Stimulated activated CD8-positive, alpha-beta memory T cell treated with anti-CD3 and anti-CD28 coated beads, Interleukin-15, amount 100 ng/mL, for 4 hours (primary cell): ENCODE data around the gene BTRC.
"Not testable (repeated sequence)": the region's sequence is repeated elsewhere in the genome, so short reads cannot be mapped to it uniquely, and the experiment has no call there.

Source experiments
- DNase-seq, 2 donors: peaks; one replicate each; pipeline ENCODE4 v3.0.0-alpha.2; 2020; ENCODE audit warnings: low read depth in 2 of 2

The BTRC gene

DNA sequence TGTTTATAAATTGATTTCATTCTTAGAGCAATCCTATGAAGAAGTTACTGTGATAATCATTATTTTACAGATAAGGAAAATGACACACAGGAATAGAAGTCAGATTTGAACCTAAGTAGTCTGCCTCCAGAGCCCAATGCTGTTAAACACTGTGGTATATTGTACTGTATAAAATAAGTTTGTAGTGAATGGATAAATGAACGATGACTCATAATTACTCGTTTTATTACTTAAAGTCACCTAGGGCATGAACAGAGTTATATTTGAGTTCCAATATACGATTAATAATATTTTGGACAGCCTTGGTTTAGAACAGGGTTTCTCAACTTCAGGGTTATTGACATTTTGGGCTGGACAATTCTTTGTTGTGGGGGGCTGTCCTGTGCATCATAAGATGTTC is 7.8 kb upstream of the BTRC start:
- no peak for DNase-seq

DNA sequence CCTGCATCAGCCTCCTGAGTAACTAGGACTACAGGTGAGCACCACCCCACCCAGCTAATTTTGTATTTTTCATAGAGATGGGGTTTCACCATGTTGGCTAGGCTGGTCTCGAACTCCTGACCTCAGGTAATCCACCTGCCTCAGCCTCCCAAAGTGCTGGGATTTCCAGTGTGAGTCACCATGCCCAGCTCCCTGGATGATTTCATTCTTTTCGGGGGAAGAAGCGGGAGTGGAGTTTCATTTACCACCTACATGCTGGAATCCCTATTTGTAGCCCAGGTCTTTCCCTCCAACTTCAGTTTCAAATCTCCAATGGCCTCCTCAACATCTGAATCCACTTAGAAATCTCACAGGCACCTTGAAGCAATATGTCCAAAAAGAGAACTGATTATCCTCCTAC is 2.9 kb upstream of the BTRC start:
- DNase-seq: no peak

- no peak for DNase-seq
Measured at GRCh38 chr10:101351477-101351876, 2.5 kb upstream of the BTRC start.

GRCh38 chr10:101352857-101353256 is 1.1 kb upstream of the BTRC start:
- not testable (repeated sequence) for DNase-seq

- DNase-seq: peak in 1 of 2 donors; percentile 4
Measured at GRCh38 chr10:101354328-101355071, 535 bp downstream of the BTRC start.

GRCh38 chr10:101355072-101355706 is 1.2 kb downstream of the BTRC start:
- DNase-seq: no peak

GRCh38 chr10:101356132-101356531 is 2.2 kb downstream of the BTRC start:
- DNase-seq: no peak

DNA sequence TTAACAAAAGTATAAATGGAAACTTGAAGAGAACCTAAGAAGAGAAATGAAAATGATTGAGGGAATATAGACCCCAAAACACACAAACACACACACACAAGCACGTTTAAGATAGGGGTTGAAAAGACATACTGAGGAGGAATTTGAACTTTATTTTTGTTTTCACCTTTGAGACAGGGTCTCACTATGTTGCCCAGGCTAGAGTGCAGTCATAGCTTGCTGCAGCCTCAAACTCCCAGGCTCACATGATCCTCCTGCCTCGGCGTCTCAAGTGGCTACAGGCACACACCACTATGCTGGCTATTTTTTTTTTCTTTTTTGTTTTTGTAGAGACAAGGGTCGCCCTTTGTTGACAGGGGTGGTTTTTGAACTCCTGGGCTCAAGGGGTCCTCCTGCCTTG is 4.0 kb downstream of the BTRC start:
- no peak for DNase-seq

GRCh38 chr10:101358706-101359300 is 4.8 kb downstream of the BTRC start:
- DNase-seq: no peak

GRCh38 chr10:101360090-101360489 is 6.1 kb downstream of the BTRC start:
- DNase-seq: not testable (repeated sequence)

DNA sequence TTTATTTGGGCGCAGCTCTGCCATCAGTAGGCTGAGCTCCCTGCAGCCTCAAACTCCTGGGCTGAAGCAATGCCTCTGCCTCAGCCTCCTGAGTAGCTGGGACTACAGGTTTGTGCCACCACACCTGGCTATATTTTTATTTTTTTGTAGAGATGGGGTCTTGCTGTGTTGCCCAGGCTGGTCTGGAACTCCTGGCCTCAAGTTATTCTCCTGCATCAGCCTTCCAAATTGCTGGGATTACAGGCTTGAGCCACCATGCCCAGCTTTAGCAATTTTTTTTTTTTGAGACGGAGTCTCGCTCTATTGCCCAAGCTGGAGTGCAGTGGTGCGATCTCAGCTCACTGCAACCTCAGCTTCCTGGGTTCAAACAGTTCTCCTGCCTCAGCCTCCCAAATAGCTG is 6.9 kb downstream of the BTRC start:
- DNase-seq: not testable (repeated sequence)

- no peak for DNase-seq
Measured at GRCh38 chr10:101363850-101364400, 10.0 kb downstream of the BTRC start.

GRCh38 chr10:101364721-101365120 is 10.8 kb downstream of the BTRC start:
- no peak for DNase-seq

- no peak for DNase-seq
Measured at GRCh38 chr10:101367569-101368453, 13.8 kb downstream of the BTRC start.

GRCh38 chr10:101373063-101373462 is 19.1 kb downstream of the BTRC start:
- DNase-seq: no peak

DNA sequence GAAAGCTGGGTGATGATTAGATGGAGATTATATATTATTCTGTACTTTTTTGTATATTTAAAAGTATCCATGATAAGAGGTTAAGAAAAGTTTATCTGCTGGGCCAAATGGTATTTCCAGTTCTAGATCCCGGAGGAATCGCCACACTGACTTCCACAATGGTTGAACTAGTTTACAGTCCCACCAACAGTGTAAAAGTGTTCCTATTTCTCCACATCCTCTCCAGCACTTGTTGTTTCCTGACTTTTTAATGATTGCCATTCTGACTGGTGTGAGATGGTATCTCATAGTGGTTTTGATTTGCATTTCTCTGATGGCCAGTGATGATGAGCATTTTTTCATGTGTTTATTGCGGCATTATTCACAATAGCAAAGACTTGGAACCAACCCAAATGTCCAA is 20.0 kb downstream of the BTRC start:
- DNase-seq: not testable (repeated sequence)

DNA sequence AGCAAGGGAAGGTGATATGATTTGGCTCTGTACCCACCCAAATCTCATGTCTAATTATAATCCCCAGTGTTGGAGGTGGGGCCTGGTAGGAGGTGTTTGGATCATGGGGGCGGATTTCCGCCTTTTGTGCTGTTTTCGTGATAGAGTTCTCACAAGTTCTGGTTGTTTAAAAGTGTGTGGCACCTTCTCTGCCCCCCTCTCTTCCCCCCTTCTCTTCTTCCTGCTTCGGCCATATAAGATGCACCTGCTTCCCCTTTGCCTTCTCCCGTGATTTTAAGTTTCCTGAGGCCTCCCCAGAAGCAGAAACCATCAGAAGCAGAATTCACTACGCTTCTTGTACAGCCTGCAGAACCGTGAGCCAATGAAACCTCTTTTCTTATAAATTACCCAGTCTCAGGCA is 21.1 kb downstream of the BTRC start:
- DNase-seq: no peak

GRCh38 chr10:101379663-101380352 is 25.8 kb downstream of the BTRC start:
- DNase-seq: no peak

- DNase-seq: no peak
Measured at GRCh38 chr10:101380353-101381017, 26.5 kb downstream of the BTRC start.

DNA sequence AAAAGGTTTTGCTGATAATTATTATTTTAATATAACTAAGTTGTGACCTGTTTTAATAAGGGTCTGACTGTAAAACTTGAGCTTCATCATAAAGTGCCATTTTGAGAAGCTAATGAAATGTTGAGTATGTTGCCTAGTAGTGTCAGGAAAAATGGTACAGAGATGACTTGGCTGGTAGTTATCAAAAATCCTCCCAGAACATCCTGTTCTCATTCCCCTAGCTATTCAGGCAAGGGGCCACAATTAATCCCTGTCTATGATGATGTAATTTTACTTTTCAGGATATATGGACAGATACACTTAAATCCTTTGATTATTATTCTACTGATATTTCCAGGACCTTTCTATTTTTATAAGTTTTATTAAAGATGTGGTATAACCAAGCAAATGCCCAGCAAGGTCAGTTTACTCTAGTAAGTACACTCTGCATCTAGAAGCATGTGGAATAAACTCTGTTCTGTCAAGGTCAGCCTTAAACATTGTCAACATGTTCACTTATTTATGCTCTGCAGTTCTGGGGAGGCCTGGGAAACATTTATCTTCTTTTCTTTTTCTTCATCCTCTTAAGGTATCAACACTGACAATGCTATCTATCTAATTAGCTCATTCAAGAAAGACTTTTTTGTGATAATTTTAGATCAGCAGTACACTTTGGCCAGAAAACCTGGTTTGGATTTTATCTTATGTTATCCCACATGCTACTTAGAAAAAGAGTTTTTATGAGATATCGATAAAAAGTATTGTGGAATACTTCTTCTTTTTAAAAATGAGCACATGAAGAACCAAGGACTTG is 32.1 kb downstream of the BTRC start:
- DNase-seq: no peak
